ENCODE results near the gene ATP6V1E1. TPM values are rescaled to one million over a fixed set of nuclear protein-coding genes. Genes with fewer than 3 reads are reported as not detected.

ATP6V1E1 gene
- total and polyA plus RNA-seq, 2 donors from 2014 or later = 138 to 443 TPM

- FAIRE-seq (no peak), DNase-seq (no peak)
- Histone ChIP-seq H3K4me1 (ENCODE audit: control insufficient read depth in 2 of 3, insufficient read depth in 2 of 3, low read depth in 1 of 3, low read length in 3 of 3) (no peaks in the 10 kb centered on the region), H3K9ac (ENCODE audit: low read length in 3 of 3) (no peak overlapping the region), H3K27me3 (ENCODE audit: control insufficient read depth, insufficient read depth, low read length) (no peaks in the 10 kb centered on the region), H3K27ac (ENCODE audit: low read depth in 2 of 2, low read length in 2 of 2) (no peak overlapping the region), H3K4me3 (ENCODE audit: low read length in 3 of 3) (no peak overlapping the region), H3K36me3 (ENCODE audit: control insufficient read depth in 2 of 3, insufficient read depth in 3 of 3, low read length in 3 of 3) (no peaks in the 10 kb centered on the region), H3K9me3 (ENCODE audit: control insufficient read depth in 2 of 3, insufficient read depth in 1 of 3, low read length in 3 of 3) (no peaks in the 10 kb centered on the region)
- TF ChIP-seq CTCF (IDR thresholded peaks at IDR 0.05; ENCODE audit: borderline replicate concordance, extremely low read depth, insufficient read depth) = no peak
- intact Hi-C loops (cut with DNase I) = no loop called here
Measured at GRCh38 chr22:17554814-17555213, 73.7 kb downstream of the ATP6V1E1 start.

- Histone ChIP-seq H3K4me1 (ENCODE audit: control insufficient read depth in 2 of 3, insufficient read depth in 2 of 3, low read depth in 1 of 3, low read length in 3 of 3) (no peaks in the 10 kb centered on the region), H3K36me3 (ENCODE audit: control insufficient read depth in 2 of 3, insufficient read depth in 3 of 3, low read length in 3 of 3) (peaks cover 0 to 2% (median 0%) of the 10 kb centered on the region in 3 donors), H3K9ac (ENCODE audit: low read length in 3 of 3) (no peak overlapping the region), H3K27me3 (ENCODE audit: control insufficient read depth, insufficient read depth, low read length) (no peaks in the 10 kb centered on the region), H3K4me3 (ENCODE audit: low read length in 3 of 3) (no peak overlapping the region), H3K9me3 (ENCODE audit: control insufficient read depth in 2 of 3, insufficient read depth in 1 of 3, low read length in 3 of 3) (no peaks in the 10 kb centered on the region), H3K27ac (ENCODE audit: low read depth in 2 of 2, low read length in 2 of 2) (no peak overlapping the region)
- intact Hi-C loops (cut with DNase I) = no loop called here
- no peak for TF ChIP-seq CTCF (IDR thresholded peaks at IDR 0.05; ENCODE audit: borderline replicate concordance, extremely low read depth, insufficient read depth)
- DNase-seq = no peak
- FAIRE-seq = no peak
Measured at GRCh38 chr22:17552737-17553136, 75.8 kb downstream of the ATP6V1E1 start.

- Histone ChIP-seq H3K36me3 (ENCODE audit: control insufficient read depth in 2 of 3, insufficient read depth in 3 of 3, low read length in 3 of 3) (peaks cover 0 to 2% (median 0%) of the 10 kb centered on the region in 3 donors), H3K4me1 (ENCODE audit: control insufficient read depth in 2 of 3, insufficient read depth in 2 of 3, low read depth in 1 of 3, low read length in 3 of 3) (no peaks in the 10 kb centered on the region), H3K9ac (ENCODE audit: low read length in 3 of 3) (no peak overlapping the region), H3K27me3 (ENCODE audit: control insufficient read depth, insufficient read depth, low read length) (no peaks in the 10 kb centered on the region), H3K4me3 (ENCODE audit: low read length in 3 of 3) (no peak overlapping the region), H3K9me3 (ENCODE audit: control insufficient read depth in 2 of 3, insufficient read depth in 1 of 3, low read length in 3 of 3) (no peaks in the 10 kb centered on the region), H3K27ac (ENCODE audit: low read depth in 2 of 2, low read length in 2 of 2) (no peak overlapping the region)
- no peak for FAIRE-seq
- intact Hi-C loops (cut with DNase I) = no loop called here
- no peak for DNase-seq
- no peak for TF ChIP-seq CTCF (IDR thresholded peaks at IDR 0.05; ENCODE audit: borderline replicate concordance, extremely low read depth, insufficient read depth)
Measured at GRCh38 chr22:17549655-17550054, 78.9 kb downstream of the ATP6V1E1 start.

GRCh38 chr22:17549183-17549582, 79.4 kb downstream of the ATP6V1E1 start:
- H3K27ac ChIP-seq (ENCODE audit: low read depth in 2 of 2, low read length in 2 of 2) = no peak overlapping the region
- no peak for TF ChIP-seq CTCF (IDR thresholded peaks at IDR 0.05; ENCODE audit: borderline replicate concordance, extremely low read depth, insufficient read depth)
- no peak for FAIRE-seq

More at GRCh38 chr22:17549183-17549582, 79.4 kb downstream of the ATP6V1E1 start:
- no peak overlapping the region for H3K4me3 ChIP-seq (ENCODE audit: low read length in 3 of 3)
- H3K9me3 ChIP-seq (ENCODE audit: control insufficient read depth in 2 of 3, insufficient read depth in 1 of 3, low read length in 3 of 3) = no peaks in the 10 kb centered on the region
- no peak overlapping the region for H3K9ac ChIP-seq (ENCODE audit: low read length in 3 of 3)
- no peaks in the 10 kb centered on the region for H3K27me3 ChIP-seq (ENCODE audit: control insufficient read depth, insufficient read depth, low read length)
- no peaks in the 10 kb centered on the region for H3K4me1 ChIP-seq (ENCODE audit: control insufficient read depth in 2 of 3, insufficient read depth in 2 of 3, low read depth in 1 of 3, low read length in 3 of 3)
- DNase-seq = no peak
- intact Hi-C loops (cut with DNase I) = no loop called here
- peaks cover 0 to 2% (median 0%) of the 10 kb centered on the region in 3 donors for H3K36me3 ChIP-seq (ENCODE audit: control insufficient read depth in 2 of 3, insufficient read depth in 3 of 3, low read length in 3 of 3)

All from kidney (tissue), 14 donors.